Glomerular visceral epithelial cell (primary cell): ENCODE results near the gene AQP2.

Source experiments
- DNase-seq: peaks from one replicate; pipeline ENCODE4 v3.0.0-alpha.2; 2016; ENCODE audit errors: extremely low spot score

The AQP2 gene

GRCh38 chr12:49955899-49956662 lies 5.5 kb downstream of the AQP2 start:
- no peak for DNase-seq

GRCh38 chr12:49956663-49957569 lies 6.4 kb downstream of the AQP2 start:
- DNase-seq: peak; percentile 39

- no peak for DNase-seq
Measured at GRCh38 chr12:49957570-49957967, 7.0 kb downstream of the AQP2 start.

GRCh38 chr12:49959685-49960473 lies 9.3 kb downstream of the AQP2 start:
- peak; percentile 58 for DNase-seq

GRCh38 chr12:49960474-49961110 lies 10.1 kb downstream of the AQP2 start:
- no peak for DNase-seq

GRCh38 chr12:49961111-49961922 lies 10.8 kb downstream of the AQP2 start, which contains the start of gene AQP5:
TSS of gene AQP5 (plus strand) at chr12:49961872. CDS start at chr12:49962018, 146 bp downstream.
- no peak for DNase-seq

- no peak for DNase-seq
Measured at GRCh38 chr12:49961993-49962764, 11.6 kb downstream of the AQP2 start.

- DNase-seq: peak; percentile 84
Measured at GRCh38 chr12:49962861-49963765, 12.6 kb downstream of the AQP2 start.

GRCh38 chr12:49963976-49964815 lies 13.7 kb downstream of the AQP2 start:
- no peak for DNase-seq

GRCh38 chr12:49964849-49965624 lies 14.5 kb downstream of the AQP2 start:
- DNase-seq: no peak

GRCh38 chr12:49965836-49966235 lies 15.3 kb downstream of the AQP2 start:
- DNase-seq: no peak

GRCh38 chr12:49966511-49967041 lies 16.0 kb downstream of the AQP2 start:
- DNase-seq: no peak

GRCh38 chr12:49967042-49967776 lies 16.7 kb downstream of the AQP2 start:
- DNase-seq: peak; percentile 81

GRCh38 chr12:49967777-49968250 lies 17.3 kb downstream of the AQP2 start:
- DNase-seq: no peak

- DNase-seq: no peak
Measured at GRCh38 chr12:49968471-49968870, 17.9 kb downstream of the AQP2 start.

- no peak for DNase-seq
Measured at GRCh38 chr12:49969027-49969426, 18.5 kb downstream of the AQP2 start.
